ENCODE measurements around the gene STK24.
A peak's percentile ranks its signal among the peaks of the same experiment; 100 is the strongest.

STK24 gene

DNA sequence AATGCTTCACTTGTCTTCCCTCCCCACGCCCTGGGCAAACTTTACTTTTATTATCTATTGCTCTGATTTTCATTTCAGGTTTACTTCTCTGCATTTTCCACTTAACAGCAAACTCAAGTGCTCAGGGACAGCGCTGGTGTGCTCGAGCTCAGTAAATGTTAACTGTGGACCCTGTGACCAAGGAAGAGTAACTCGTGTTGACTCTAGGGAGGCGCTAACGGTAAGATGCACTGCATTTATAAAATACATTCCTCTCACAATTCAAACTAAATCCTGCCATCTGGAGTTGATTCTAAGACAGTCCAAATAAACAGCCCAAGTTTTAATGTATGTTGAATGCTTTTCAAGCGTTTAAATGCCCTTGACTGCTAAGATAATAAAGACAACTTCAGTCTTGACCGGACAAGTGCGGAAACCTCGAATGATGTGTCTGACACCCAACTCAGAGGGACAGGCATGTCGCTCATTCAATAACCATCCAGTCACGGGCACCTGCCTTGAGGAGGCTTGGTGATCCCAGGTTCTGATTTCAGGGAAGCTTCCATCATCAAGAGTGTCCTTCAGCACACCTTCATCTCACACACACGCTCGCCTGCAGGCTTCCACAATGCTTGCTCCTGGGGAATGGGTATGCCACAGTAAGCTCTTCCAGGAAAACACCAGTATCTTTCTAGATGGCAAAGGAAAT lies 93.2 kb downstream of the STK24 start:
- Histone ChIP-seq H3K9me3 (ENCODE audit: low read length) (no peaks in the 10 kb centered on the region), H3K27ac (ENCODE audit: low read depth, low read length) (peak overlapping the region; percentile 66), H3K9ac (ENCODE audit: low read length) (peak overlapping the region; percentile 44), H3K4me1 (ENCODE audit: insufficient read depth, low read length) (peaks cover 90% of the 10 kb centered on the region), H3K36me3 (ENCODE audit: insufficient read depth, low read length) (peaks cover 7% of the 10 kb centered on the region), H3K27me3 (ENCODE audit: control insufficient read depth in 1 of 2, insufficient read depth in 2 of 2, low read length in 2 of 2) (no peaks in the 10 kb centered on the region), H3K4me3 (ENCODE audit: low read depth in 1 of 2, low read length in 2 of 2) (no peak overlapping the region)

DNA sequence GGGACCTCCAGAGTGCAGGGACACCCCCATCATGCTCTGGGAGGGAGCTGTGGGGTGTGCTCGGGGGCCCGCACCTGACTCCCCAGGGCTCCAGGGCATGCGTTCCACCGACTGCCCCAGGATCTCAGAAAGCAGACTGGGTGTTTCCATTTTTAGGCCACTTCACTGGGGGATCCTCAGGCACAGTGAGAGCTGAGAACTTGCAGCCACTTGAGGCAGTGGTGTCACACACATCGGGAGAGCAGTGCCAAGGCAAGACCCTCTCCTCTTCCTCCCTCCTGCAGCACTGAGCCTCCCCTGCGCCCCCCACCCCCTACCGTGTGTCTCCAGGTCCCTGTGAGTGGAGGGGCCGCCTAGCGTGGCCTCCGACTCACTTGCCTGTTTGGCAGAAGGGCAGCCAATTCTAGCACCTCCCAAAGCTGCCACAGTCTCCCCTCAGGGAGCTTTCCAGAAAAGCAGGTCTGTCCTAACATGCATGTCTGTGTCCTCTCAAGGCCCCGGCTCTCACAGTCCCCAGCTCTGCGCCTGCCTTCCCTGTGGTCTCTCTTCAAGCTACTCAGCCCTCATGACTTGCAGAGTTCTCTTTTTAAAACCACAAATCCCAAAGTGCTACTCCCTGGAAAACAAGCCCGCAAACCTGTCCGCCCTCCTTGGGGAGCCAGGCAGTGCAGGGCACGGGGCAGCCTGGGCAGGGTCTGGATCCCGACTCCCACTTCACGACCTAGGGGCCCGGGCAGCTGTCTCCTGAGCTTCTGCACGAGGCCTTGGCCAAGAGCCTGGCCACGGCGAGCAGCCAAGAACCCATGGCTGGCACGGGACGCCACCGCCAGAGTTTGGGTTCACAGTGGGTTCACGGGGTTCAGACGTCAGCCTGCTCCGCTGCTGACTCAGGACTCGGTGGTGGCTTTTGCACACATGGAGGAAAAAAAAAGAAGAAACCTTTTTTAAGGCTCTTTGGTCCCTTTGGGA lies 94.1 kb downstream of the STK24 start:
- Histone ChIP-seq H3K9ac (ENCODE audit: low read length) (no peak overlapping the region), H3K27ac (ENCODE audit: low read depth, low read length) (peak overlapping the region; percentile 66), H3K4me1 (ENCODE audit: insufficient read depth, low read length) (peaks cover 90% of the 10 kb centered on the region), H3K4me3 (ENCODE audit: low read depth in 1 of 2, low read length in 2 of 2) (peak overlapping the region; percentile 1 to 7), H3K9me3 (ENCODE audit: low read length) (no peaks in the 10 kb centered on the region), H3K27me3 (ENCODE audit: control insufficient read depth in 1 of 2, insufficient read depth in 2 of 2, low read length in 2 of 2) (no peaks in the 10 kb centered on the region), H3K36me3 (ENCODE audit: insufficient read depth, low read length) (peaks cover 7% of the 10 kb centered on the region)

DNA sequence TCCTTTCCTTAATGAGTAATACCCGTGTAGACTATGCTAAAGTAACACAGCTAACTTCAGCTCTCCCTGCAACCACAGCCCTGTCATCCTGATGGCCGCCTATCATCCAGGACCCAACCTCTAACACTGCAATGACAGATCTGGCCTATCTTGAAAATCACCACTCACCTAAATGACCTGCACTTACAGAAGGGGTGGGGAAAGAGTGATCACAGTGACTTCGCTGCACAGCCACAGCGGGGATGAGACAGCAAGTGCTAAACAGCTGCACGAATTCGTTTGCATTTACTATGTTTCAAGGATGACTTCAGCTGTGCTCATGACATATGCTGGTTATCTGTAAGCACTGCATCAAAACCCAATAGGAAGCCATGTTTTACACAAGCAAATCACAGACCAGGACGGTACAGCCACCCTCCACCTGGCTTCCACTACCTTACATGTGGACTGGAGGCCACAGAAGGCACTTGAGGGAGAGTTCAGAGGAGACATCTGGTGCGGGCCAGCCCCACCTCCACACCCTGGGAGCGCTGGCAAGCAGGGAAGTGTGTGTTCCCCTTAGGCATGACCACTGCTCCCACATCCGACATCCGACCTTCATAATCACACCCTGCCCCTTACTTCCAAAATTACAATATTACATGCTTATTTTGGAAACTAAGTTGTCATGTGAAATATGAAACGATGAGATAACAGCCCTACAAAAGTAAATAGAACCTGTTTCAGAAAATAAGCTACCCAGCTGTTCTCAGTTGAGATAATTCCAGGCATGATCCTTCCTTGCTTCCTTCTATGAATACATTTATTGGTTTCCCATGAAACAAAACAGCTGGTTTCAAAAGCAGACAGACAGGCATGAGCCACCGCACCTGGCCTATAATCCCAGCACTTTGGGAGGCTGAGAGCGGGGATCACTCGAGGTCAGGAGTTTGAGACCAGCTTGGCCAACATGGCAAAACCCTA lies 95.7 kb downstream of the STK24 start:
- Histone ChIP-seq H3K36me3 (ENCODE audit: insufficient read depth, low read length) (peaks cover 7% of the 10 kb centered on the region), H3K9me3 (ENCODE audit: low read length) (no peaks in the 10 kb centered on the region), H3K27ac (ENCODE audit: low read depth, low read length) (peak overlapping the region; percentile 59), H3K27me3 (ENCODE audit: control insufficient read depth in 1 of 2, insufficient read depth in 2 of 2, low read length in 2 of 2) (no peaks in the 10 kb centered on the region), H3K4me1 (ENCODE audit: insufficient read depth, low read length) (peaks cover 90% of the 10 kb centered on the region), H3K4me3 (ENCODE audit: low read depth in 1 of 2, low read length in 2 of 2) (no peak overlapping the region), H3K9ac (ENCODE audit: low read length) (no peak overlapping the region)

DNA sequence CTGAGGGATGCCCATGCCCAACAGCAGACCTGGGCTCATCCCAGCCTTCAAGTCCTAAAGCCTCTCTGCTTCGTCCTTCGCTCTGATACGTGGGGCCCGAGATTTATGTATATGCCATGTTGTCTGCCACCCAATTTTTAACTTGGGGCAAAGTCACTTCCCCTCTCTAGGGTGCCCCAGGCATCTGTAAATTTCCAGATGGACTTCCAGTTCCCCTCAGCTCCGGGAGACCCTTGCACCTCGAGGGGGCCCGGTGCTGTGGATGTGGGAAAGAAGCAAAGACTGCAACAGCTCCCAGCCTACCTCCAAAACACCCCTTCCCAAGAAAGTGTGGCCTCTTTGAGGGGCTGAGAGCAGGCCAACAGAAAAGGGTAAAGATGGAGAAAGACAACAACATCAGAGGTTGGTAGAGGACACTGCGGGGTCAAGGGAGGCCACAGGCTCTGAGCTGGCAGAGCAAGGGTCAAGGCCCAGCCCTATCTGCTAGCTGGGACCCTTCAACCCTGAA lies 97.4 kb downstream of the STK24 start:
- H3K27me3 ChIP-seq (ENCODE audit: control insufficient read depth in 1 of 2, insufficient read depth in 2 of 2, low read length in 2 of 2), result no peaks in the 10 kb centered on the region
- H3K9ac ChIP-seq (ENCODE audit: low read length), result no peak overlapping the region
- H3K27ac ChIP-seq (ENCODE audit: low read depth, low read length), result peak overlapping the region; percentile 70
- H3K36me3 ChIP-seq (ENCODE audit: insufficient read depth, low read length), result peaks cover 10% of the 10 kb centered on the region
- H3K4me1 ChIP-seq (ENCODE audit: insufficient read depth, low read length), result peaks cover 78% of the 10 kb centered on the region
- H3K9me3 ChIP-seq (ENCODE audit: low read length), result no peaks in the 10 kb centered on the region
- no peak overlapping the region for H3K4me3 ChIP-seq (ENCODE audit: low read depth in 1 of 2, low read length in 2 of 2)

DNA sequence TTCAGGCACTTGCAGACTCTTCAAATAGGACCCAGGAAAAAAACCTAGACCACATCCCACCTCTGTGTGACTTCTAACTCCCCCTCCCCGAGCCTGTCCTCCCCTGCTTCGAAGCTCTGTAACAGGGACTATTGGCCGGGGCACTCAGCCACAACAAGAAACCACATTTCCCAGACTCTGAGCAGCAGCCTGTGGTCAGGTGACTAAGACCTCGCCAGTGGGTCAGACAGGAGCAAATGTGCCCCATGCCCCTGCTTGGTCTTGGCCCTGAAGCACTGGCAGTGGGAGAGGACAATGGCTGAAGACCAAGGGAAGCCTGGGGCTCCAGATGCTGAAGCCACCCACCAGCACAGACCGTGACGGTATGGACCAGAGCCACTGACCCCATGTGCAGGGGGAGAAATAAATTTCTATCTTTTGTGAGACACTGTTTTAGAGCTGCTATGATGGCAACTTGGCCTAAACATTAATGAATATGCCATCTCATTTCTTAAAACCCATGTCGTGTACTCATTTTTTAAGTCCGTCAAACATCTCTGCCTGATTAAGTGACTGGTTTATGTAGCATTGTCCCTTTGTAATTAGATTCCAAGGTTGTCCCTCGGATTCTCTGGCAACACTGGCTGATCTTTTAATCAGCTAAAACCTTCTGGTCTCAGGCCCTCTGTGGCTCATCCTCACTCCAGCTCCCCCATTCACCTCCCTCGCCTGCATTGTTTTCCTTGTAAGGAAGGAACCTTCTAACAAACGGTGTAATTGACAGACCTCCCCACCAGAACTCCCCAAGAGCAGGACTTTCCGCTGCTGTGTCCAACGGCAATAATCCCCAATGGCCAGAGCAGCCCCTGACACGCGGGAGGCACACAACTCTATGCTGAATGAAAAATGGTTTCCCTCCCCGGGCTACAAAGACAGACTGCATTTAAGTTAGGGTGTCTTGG lies 98.4 kb downstream of the STK24 start:
- Histone ChIP-seq H3K4me3 (ENCODE audit: low read depth in 1 of 2, low read length in 2 of 2) (no peak overlapping the region), H3K27ac (ENCODE audit: low read depth, low read length) (peak overlapping the region; percentile 70), H3K36me3 (ENCODE audit: insufficient read depth, low read length) (peaks cover 21% of the 10 kb centered on the region), H3K9me3 (ENCODE audit: low read length) (no peaks in the 10 kb centered on the region), H3K27me3 (ENCODE audit: control insufficient read depth in 1 of 2, insufficient read depth in 2 of 2, low read length in 2 of 2) (no peaks in the 10 kb centered on the region), H3K4me1 (ENCODE audit: insufficient read depth, low read length) (peaks cover 70% of the 10 kb centered on the region), H3K9ac (ENCODE audit: low read length) (no peak overlapping the region)

DNA sequence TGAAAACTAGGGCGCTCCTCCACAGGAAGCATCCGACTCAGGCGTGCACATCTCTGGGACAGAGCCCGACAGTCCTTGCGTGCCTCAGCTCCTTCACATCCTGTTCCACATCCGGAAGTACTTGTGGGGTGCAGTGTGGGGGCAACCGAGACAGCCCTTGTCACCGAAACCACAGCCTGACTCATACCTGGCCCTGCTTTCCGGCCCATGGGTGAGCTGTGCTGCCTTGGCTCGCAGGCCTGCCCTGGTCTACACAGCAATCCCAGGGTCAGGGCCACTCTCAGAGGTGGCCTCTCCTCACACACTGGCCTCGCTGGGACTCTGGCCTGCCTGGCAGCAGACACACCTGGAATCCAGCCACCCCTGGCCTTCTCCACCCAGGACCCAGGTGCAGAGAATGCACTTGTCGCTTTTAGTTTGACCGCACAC lies 100.4 kb downstream of the STK24 start:
- peaks cover 21% of the 10 kb centered on the region for H3K36me3 ChIP-seq (ENCODE audit: insufficient read depth, low read length)
- H3K4me3 ChIP-seq (ENCODE audit: low read depth in 1 of 2, low read length in 2 of 2), result no peak overlapping the region
- no peak overlapping the region for H3K9ac ChIP-seq (ENCODE audit: low read length)
- no peaks in the 10 kb centered on the region for H3K27me3 ChIP-seq (ENCODE audit: control insufficient read depth in 1 of 2, insufficient read depth in 2 of 2, low read length in 2 of 2)
- no peak overlapping the region for H3K27ac ChIP-seq (ENCODE audit: low read depth, low read length)
- no peaks in the 10 kb centered on the region for H3K9me3 ChIP-seq (ENCODE audit: low read length)
- H3K4me1 ChIP-seq (ENCODE audit: insufficient read depth, low read length), result peaks cover 54% of the 10 kb centered on the region

DNA sequence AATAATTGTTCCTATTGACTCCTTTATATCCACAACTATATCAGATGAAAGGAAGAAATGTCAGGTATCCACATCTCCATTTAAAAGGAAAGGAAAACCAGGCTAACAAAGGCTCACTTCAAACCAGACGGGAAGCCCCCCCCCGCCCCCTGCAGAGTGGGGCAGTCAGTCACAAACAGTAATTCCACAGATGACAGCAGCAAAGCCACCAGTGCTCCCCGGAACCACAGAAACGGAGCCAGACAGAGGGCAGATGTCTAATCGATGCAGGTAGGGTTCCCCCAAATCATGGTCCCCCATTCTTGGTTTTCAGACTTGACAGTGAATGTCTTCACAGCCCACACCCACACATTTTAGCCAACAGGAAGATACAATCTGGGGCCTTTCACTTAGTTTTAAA lies 100.8 kb downstream of the STK24 start:
- H3K4me1 ChIP-seq (ENCODE audit: insufficient read depth, low read length), result peaks cover 49% of the 10 kb centered on the region
- peaks cover 25% of the 10 kb centered on the region for H3K36me3 ChIP-seq (ENCODE audit: insufficient read depth, low read length)
- H3K9me3 ChIP-seq (ENCODE audit: low read length), result no peaks in the 10 kb centered on the region
- H3K9ac ChIP-seq (ENCODE audit: low read length), result no peak overlapping the region
- no peaks in the 10 kb centered on the region for H3K27me3 ChIP-seq (ENCODE audit: control insufficient read depth in 1 of 2, insufficient read depth in 2 of 2, low read length in 2 of 2)
- no peak overlapping the region for H3K27ac ChIP-seq (ENCODE audit: low read depth, low read length)
- no peak overlapping the region for H3K4me3 ChIP-seq (ENCODE audit: low read depth in 1 of 2, low read length in 2 of 2)

DNA sequence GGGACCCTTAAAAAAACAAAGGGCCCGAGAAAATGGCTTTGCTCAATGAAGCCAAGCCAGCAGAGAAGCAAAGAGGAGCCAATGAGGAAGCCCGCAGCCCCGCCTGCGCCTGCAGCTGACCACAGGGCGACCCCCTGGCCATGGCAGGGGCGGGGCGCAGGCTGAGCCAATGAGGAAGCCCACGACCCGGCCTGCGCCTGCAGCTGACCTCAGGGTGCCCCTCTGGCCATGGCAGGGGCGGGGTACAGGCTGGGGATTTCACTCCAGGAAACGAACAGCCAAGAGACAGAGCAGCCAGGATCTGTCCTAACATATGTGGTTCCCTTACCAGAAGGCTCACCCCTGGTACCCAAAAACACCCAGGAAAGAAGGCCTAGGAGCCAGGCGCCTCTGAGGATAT lies 101.4 kb downstream of the STK24 start:
- Histone ChIP-seq H3K27ac (ENCODE audit: low read depth, low read length) (no peak overlapping the region), H3K27me3 (ENCODE audit: control insufficient read depth in 1 of 2, insufficient read depth in 2 of 2, low read length in 2 of 2) (no peaks in the 10 kb centered on the region), H3K4me1 (ENCODE audit: insufficient read depth, low read length) (peaks cover 45% of the 10 kb centered on the region), H3K9me3 (ENCODE audit: low read length) (no peaks in the 10 kb centered on the region), H3K36me3 (ENCODE audit: insufficient read depth, low read length) (peaks cover 29% of the 10 kb centered on the region), H3K9ac (ENCODE audit: low read length) (no peak overlapping the region), H3K4me3 (ENCODE audit: low read depth in 1 of 2, low read length in 2 of 2) (no peak overlapping the region)

DNA sequence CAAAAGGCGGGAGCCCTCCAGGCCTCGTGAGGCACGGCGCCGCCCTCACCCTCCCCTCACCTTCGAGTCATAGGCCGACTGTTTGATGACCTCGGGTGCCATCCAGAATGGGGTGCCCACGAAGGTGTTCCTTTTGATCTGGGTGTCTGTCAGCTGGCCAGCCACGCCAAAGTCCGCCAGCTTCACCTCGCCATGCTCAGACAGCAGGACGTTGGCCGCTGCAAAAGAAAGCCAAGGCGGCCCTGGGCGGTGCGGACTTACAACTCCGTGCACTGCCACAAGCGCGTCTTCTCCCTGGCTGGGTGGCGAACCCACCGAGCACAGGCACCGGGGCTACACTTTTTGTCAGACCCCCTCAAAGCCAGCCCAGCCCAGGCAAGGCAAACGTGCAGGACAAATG lies 102.1 kb downstream of the STK24 start:
- Histone ChIP-seq H3K27me3 (ENCODE audit: control insufficient read depth in 1 of 2, insufficient read depth in 2 of 2, low read length in 2 of 2) (no peaks in the 10 kb centered on the region), H3K4me1 (ENCODE audit: insufficient read depth, low read length) (peaks cover 40% of the 10 kb centered on the region), H3K36me3 (ENCODE audit: insufficient read depth, low read length) (peaks cover 29% of the 10 kb centered on the region), H3K9ac (ENCODE audit: low read length) (no peak overlapping the region), H3K9me3 (ENCODE audit: low read length) (no peaks in the 10 kb centered on the region), H3K27ac (ENCODE audit: low read depth, low read length) (no peak overlapping the region), H3K4me3 (ENCODE audit: low read depth in 1 of 2, low read length in 2 of 2) (no peak overlapping the region)

DNA sequence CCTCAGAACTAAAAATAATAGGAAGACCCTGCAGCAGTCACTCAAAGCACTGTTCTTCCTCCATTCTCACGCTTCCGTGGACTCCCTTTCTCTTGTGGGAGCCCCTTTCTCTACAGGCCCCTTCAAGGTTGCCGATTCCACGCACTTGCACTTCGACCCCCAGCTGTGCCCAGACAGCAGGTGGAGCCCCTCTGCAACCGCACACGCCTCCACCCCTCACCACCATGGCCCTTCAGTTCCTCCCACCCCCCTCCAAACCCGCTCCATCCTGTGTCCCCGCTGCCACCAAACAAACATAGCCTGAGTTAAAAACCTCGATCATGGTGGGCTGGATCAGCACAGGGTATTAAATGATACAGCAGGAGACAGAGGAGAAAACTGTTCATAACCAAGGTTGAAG lies 102.6 kb downstream of the STK24 start:
- Histone ChIP-seq H3K27ac (ENCODE audit: low read depth, low read length) (no peak overlapping the region), H3K36me3 (ENCODE audit: insufficient read depth, low read length) (peaks cover 31% of the 10 kb centered on the region), H3K9ac (ENCODE audit: low read length) (no peak overlapping the region), H3K27me3 (ENCODE audit: control insufficient read depth in 1 of 2, insufficient read depth in 2 of 2, low read length in 2 of 2) (no peaks in the 10 kb centered on the region), H3K4me1 (ENCODE audit: insufficient read depth, low read length) (peaks cover 35% of the 10 kb centered on the region), H3K9me3 (ENCODE audit: low read length) (no peaks in the 10 kb centered on the region), H3K4me3 (ENCODE audit: low read depth in 1 of 2, low read length in 2 of 2) (no peak overlapping the region)

All from muscle layer of colon (tissue), 2 donors.